SK-N-MC (cell line): Measurements from ENCODE around the gene OLFML1.

Experiments used
- DNase-seq: peaks from one replicate; pipeline ENCODE4 v3.0.0-alpha.2; 2011; ENCODE audit warnings: low read depth, low spot score
- H3K27ac ChIP-seq: fragments of 200-600 bp; sonication (generic); 2 replicates; pipeline ENCODE4 v1.5.1; 2016; ENCODE audit warnings: mixed run types
- H3K36me3 ChIP-seq: fragments of 200-600 bp; sonication (generic); 2 replicates; pipeline ENCODE4 v1.6.1; 2017; ENCODE audit warnings: antibody characterized with exemption, low read length, mixed read lengths; ENCODE audit not compliant: insufficient read depth
- H3K4me3 ChIP-seq: fragments of 200-600 bp; sonication (generic); 2 replicates; pipeline ENCODE4 v1.5.1; 2016
- H3K9ac ChIP-seq: fragments of 200-600 bp; sonication (generic); 2 replicates; pipeline ENCODE4 v1.8.0; 2017; ENCODE audit warnings: mixed run types, mixed read lengths; ENCODE audit not compliant: insufficient read length
- H3K9me3 ChIP-seq: fragments of 200-600 bp; sonication (generic); 2 replicates; pipeline ENCODE4 v1.6.1; 2017; ENCODE audit warnings: low read depth, mild to moderate bottlenecking, antibody characterized with exemption, low read length, moderate library complexity, mixed read lengths
- EZH2 ChIP-seq: fragments of 200-600 bp; sonication (generic); IDR thresholded peaks from one replicate; pipeline ENCODE4 v1.6.1; 2017; ENCODE audit warnings: antibody characterized with exemption
- FOXP2 ChIP-seq: optimal IDR thresholded peaks from 2 replicates; pipeline ENCODE3; 2011; ENCODE audit warnings: mild to moderate bottlenecking, moderate library complexity; ENCODE audit not compliant: insufficient read depth; ENCODE audit errors: extremely low read length, control extremely low read depth
- POLR2AphosphoS5 ChIP-seq: IDR thresholded peaks from 2 replicates; pipeline ENCODE4 v1.6.1; 2012; ENCODE audit warnings: mild to moderate bottlenecking, low read depth, low read length, borderline replicate concordance

Gene OLFML1

GRCh38 chr11:7528514-7529049 is 43.3 kb downstream of the OLFML1 start:
- no peak for DNase-seq
- TF ChIP-seq EZH2 (no peak), FOXP2 (no peak), POLR2AphosphoS5 (no peak)
- no peak overlapping the region for H3K4me3 ChIP-seq
- no peak overlapping the region for H3K27ac ChIP-seq
- no peaks in the 10 kb centered on the region for H3K36me3 ChIP-seq
- no peak overlapping the region for H3K9ac ChIP-seq
- no peaks in the 10 kb centered on the region for H3K9me3 ChIP-seq

- Histone ChIP-seq H3K4me3 (no peak overlapping the region), H3K27ac (no peak overlapping the region), H3K9ac (no peak overlapping the region), H3K36me3 (no peaks in the 10 kb centered on the region), H3K9me3 (no peaks in the 10 kb centered on the region)
- no peak for DNase-seq
- TF ChIP-seq EZH2 (no peak), FOXP2 (no peak), POLR2AphosphoS5 (no peak)
Observed at GRCh38 chr11:7530013-7530640, 44.8 kb downstream of the OLFML1 start.

GRCh38 chr11:7531011-7531410 is 45.7 kb downstream of the OLFML1 start:
- no peak overlapping the region for H3K4me3 ChIP-seq

GRCh38 chr11:7532405-7533145 is 47.3 kb downstream of the OLFML1 start:
- Histone ChIP-seq H3K27ac (no peak overlapping the region), H3K9ac (no peak overlapping the region), H3K36me3 (no peaks in the 10 kb centered on the region), H3K4me3 (no peak overlapping the region), H3K9me3 (no peaks in the 10 kb centered on the region)
- no peak for TF ChIP-seq POLR2AphosphoS5
- TF ChIP-seq EZH2, result no peak
- no peak for TF ChIP-seq FOXP2
- no peak for DNase-seq

More at GRCh38 chr11:7531011-7531410, 45.7 kb downstream of the OLFML1 start:
- TF ChIP-seq FOXP2 (no peak), POLR2AphosphoS5 (no peak), EZH2 (no peak)
- DNase-seq, result no peak
- Histone ChIP-seq H3K9me3 (no peaks in the 10 kb centered on the region), H3K36me3 (no peaks in the 10 kb centered on the region), H3K27ac (no peak overlapping the region), H3K9ac (no peak overlapping the region)

GRCh38 chr11:7533199-7534041 is 48.1 kb downstream of the OLFML1 start:
- H3K9me3 ChIP-seq, result no peaks in the 10 kb centered on the region
- H3K27ac ChIP-seq, result no peak overlapping the region
- H3K4me3 ChIP-seq, result no peak overlapping the region
- no peak for DNase-seq
- TF ChIP-seq POLR2AphosphoS5, result no peak
- H3K36me3 ChIP-seq, result no peaks in the 10 kb centered on the region
- H3K9ac ChIP-seq, result no peak overlapping the region

- DNase-seq, result no peak
- H3K9ac ChIP-seq, result no peak overlapping the region
- no peaks in the 10 kb centered on the region for H3K9me3 ChIP-seq
- no peak overlapping the region for H3K4me3 ChIP-seq
- TF ChIP-seq EZH2, result no peak
- no peak for TF ChIP-seq POLR2AphosphoS5
- no peak for TF ChIP-seq FOXP2
- H3K36me3 ChIP-seq, result no peaks in the 10 kb centered on the region
- H3K27ac ChIP-seq, result no peak overlapping the region
Observed at GRCh38 chr11:7534042-7534378, 48.7 kb downstream of the OLFML1 start.

GRCh38 chr11:7536100-7536499 is 50.8 kb downstream of the OLFML1 start:
- no peak for DNase-seq
- H3K27ac ChIP-seq, result no peak overlapping the region
- no peaks in the 10 kb centered on the region for H3K9me3 ChIP-seq
- no peaks in the 10 kb centered on the region for H3K36me3 ChIP-seq
- no peak overlapping the region for H3K4me3 ChIP-seq
- H3K9ac ChIP-seq, result no peak overlapping the region
- TF ChIP-seq FOXP2, result no peak
- TF ChIP-seq EZH2, result no peak
- no peak for TF ChIP-seq POLR2AphosphoS5

- no peaks in the 10 kb centered on the region for H3K36me3 ChIP-seq
- no peak for DNase-seq
- no peak overlapping the region for H3K4me3 ChIP-seq
- TF ChIP-seq EZH2 (no peak), FOXP2 (no peak), POLR2AphosphoS5 (no peak)
- H3K9me3 ChIP-seq, result no peaks in the 10 kb centered on the region
- H3K27ac ChIP-seq, result no peak overlapping the region
- H3K9ac ChIP-seq, result no peak overlapping the region
Observed at GRCh38 chr11:7537265-7537664, 52.0 kb downstream of the OLFML1 start.
